GM06990 (cell line): ENCODE data around the gene HS2ST1.
"Not testable (repeated sequence)": the region's sequence is repeated elsewhere in the genome, so short reads cannot be mapped to it uniquely, and the experiment has no call there.

Source experiments
- DNase-seq: peaks from one replicate; pipeline ENCODE4 v3.0.0-alpha.2; 2011; ENCODE audit not compliant: insufficient read length; ENCODE audit errors: extremely low read depth
- H3K27me3 ChIP-seq: replicated peaks from 2 replicates; pipeline ENCODE4 v1.6.0; 2011; ENCODE audit warnings: low read length; ENCODE audit not compliant: control insufficient read depth, insufficient read depth
- H3K36me3 ChIP-seq: 2 replicates; pipeline ENCODE4 v1.5.1; 2011; ENCODE audit warnings: low read length; ENCODE audit not compliant: control insufficient read depth, insufficient read depth
- H3K4me3 ChIP-seq: replicated peaks from 2 replicates; pipeline ENCODE4 v1.5.1; 2011; ENCODE audit warnings: low read depth, mild to moderate bottlenecking, control low read depth, low read length
- TF ChIP-seq, protein P1 (sequence below): IDR thresholded peaks from 2 replicates; pipeline ENCODE4 v1.5.1; 2011; ENCODE audit warnings: low read length, control low read depth, mild to moderate bottlenecking, inconsistent platforms; ENCODE audit not compliant: insufficient read depth, poor library complexity, severe bottlenecking

HS2ST1 gene

DNA sequence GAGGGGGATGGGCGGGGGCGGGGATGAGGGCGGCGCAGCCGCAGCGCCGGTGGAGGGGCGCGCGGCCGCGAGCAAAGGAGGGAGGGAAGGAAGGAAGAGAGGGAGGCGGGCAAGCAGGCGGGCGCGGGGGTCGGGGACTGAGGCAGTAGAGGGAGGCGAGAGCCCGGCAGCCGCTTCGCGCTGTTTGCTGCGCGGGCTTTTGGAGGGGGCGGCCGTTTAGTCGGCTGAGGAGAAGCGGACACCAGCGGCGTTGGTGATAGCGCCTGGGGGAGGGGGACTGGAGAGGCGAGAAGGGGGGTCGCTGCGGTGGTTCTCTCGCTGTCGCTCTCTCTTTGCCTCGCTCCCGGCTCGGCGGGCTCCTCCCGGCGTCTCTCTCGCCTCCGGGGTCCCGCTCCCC, at the start of gene HS2ST1:
Gene HS2ST1 (plus strand): TSS at position 35 of the 397 bp plus-strand sequence.
- TF ChIP-seq, protein P1, sequence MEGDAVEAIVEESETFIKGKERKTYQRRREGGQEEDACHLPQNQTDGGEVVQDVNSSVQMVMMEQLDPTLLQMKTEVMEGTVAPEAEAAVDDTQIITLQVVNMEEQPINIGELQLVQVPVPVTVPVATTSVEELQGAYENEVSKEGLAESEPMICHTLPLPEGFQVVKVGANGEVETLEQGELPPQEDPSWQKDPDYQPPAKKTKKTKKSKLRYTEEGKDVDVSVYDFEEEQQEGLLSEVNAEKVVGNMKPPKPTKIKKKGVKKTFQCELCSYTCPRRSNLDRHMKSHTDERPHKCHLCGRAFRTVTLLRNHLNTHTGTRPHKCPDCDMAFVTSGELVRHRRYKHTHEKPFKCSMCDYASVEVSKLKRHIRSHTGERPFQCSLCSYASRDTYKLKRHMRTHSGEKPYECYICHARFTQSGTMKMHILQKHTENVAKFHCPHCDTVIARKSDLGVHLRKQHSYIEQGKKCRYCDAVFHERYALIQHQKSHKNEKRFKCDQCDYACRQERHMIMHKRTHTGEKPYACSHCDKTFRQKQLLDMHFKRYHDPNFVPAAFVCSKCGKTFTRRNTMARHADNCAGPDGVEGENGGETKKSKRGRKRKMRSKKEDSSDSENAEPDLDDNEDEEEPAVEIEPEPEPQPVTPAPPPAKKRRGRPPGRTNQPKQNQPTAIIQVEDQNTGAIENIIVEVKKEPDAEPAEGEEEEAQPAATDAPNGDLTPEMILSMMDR = no peak
- Histone ChIP-seq H3K36me3 (no peaks in the 10 kb centered on the region), H3K4me3 (peak within 1 kb of the TSS; percentile 95), H3K27me3 (no peaks in the 10 kb centered on the region)
- no peak for DNase-seq

DNA sequence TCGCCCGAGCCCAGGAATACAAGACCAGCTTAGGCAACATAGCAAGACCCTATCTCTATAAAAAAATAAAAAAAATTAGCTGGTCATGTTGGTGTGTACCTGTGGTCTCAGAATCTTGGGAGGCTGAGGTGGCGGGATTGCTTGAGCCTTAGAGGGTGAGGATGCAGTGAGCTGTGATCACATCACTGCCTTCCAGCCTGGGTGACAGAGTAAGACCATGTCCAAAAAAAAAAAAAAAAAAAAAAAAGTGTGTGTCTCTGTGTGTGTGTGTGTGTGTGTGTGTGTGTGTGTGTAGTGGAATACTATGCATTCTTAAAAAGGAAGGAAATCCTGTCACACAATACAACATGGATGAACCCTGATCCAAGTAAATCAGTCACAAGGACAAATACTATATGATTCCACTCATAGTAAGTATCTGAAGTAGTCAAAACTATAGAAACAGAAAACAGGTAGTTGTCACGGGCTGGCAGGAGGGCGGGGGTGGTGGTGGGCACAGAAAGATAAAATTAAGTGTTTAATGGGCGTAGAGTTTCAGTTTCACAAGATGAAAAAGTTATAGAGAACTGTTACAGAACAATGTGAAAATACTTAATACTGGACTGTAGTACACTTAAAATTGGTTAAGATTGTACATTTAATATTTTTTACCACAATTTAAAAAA, 48.3 kb upstream of the HS2ST1 start:
- Histone ChIP-seq H3K27me3 (no peaks in the 10 kb centered on the region), H3K4me3 (no peak overlapping the region), H3K36me3 (no peaks in the 10 kb centered on the region)
- DNase-seq = peak; percentile 30
- TF ChIP-seq, protein P1 = no peak

DNA sequence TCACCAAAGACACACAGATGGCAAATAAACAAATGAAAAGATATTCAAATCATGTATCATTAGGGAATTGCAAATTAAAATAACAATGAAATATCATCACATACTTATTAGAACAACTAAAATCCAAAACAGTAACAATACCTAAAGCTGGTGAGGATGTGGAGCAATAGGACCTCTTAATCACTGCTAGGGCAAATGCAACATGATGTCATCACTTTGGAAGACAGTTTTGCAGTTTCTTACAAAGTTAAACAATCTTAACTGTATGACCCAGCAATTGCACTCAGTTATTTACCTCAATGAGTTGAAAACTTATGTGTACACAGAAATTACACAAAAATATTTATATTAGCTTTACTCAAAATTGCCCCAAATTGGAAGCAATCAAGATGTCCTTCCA, 47.8 kb upstream of the HS2ST1 start:
- no peak for DNase-seq
- Histone ChIP-seq H3K27me3 (no peaks in the 10 kb centered on the region), H3K36me3 (no peaks in the 10 kb centered on the region), H3K4me3 (no peak overlapping the region)
- TF ChIP-seq, protein P1 = no peak

DNA sequence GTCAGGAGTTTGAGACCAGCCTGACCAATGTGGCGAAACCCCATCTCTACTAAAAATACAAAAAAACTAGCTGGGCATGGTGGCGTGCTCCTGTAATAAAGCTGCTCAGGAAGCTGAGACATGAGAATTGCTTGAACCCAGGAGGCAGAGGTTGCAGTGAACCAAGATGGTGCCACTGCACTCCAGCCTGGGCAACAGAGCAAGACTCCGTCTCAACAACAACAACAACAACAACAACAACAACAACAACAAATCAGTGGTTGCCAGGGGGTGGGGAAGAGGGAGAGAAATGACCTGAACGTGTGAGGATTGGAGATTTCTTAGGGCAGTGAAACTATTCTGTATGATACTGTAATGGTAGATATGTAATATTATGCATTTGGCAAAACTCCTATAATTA, 47.2 kb upstream of the HS2ST1 start:
- H3K27me3 ChIP-seq, H3K4me3 ChIP-seq, H3K36me3 ChIP-seq, DNase-seq: not testable (repeated sequence)

DNA sequence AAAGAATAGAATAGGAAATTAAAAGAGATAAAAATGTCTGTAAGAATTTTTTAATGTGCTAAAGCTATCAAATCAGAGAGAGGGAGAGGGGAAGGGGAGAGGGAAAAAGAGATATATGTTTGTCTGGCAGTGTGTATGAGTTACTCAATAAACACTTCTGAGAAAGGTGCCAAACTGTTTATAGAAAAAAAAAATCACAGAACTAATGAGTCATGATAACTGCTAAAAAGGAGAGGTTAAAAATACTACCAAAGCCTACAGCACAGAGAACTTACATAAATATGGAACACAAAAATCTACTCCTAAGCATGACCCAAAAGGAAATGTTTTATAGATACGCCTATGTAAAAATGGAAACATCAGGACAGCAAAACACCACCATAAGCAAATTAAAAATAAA, 46.0 kb upstream of the HS2ST1 start:
- no peaks in the 10 kb centered on the region for H3K36me3 ChIP-seq
- H3K27me3 ChIP-seq = no peaks in the 10 kb centered on the region
- H3K4me3 ChIP-seq = no peak overlapping the region
- TF ChIP-seq, protein P1 = no peak
- DNase-seq = no peak

DNA sequence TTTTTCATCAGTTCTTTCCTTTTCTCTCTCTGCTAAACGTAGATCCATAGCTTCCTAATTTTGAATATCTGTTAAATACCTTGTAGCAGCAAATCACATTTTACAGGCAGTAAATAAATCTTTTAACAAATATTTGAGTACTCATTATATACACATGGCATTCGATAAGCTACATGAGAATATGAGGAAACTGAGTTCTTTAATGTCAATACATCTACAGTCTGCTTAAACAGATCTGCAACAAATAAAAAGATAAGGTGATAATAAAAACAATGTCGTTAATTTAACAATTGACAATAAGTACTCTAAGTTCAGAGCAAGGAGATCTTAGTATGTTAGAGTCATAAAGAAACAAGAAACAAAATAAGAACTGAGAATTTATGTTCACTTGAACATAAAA, 43.4 kb upstream of the HS2ST1 start:
- DNase-seq = no peak
- no peak overlapping the region for H3K4me3 ChIP-seq
- H3K36me3 ChIP-seq = no peaks in the 10 kb centered on the region
- H3K27me3 ChIP-seq = no peaks in the 10 kb centered on the region
- TF ChIP-seq, protein P1 = no peak
